ENCODE data around the gene CYP2D6.

CYP2D6 gene

GRCh38 chr22:42084874-42085273 lies 45.7 kb downstream of the CYP2D6 start:
- DNase-seq (ENCODE audit: low spot score) = no peak

- no peak for DNase-seq (ENCODE audit: low spot score)
These were observed 47.5 kb downstream of the CYP2D6 start for GRCh38 chr22:42083119-42083518.

DNA sequence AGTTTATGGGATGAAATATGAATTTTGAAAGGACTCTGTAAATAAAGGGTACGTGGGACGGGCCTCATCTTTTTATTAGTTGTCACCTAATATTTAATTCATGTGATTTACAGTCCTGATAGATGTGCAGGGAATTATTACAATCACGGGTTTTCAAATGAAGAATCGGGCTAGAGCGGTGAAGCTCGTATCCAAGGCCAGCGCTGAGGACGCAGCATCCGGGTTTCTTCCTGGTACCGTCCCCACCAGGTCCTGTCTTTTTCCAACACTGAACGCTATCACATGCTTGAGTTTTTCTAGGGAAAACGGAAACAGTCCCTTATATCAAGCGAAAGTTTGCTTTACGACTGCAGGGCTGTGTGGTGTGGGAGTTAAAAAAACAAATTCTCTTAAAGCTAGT lies 50.3 kb downstream of the CYP2D6 start:
- no peak for DNase-seq (ENCODE audit: low spot score)

DNA sequence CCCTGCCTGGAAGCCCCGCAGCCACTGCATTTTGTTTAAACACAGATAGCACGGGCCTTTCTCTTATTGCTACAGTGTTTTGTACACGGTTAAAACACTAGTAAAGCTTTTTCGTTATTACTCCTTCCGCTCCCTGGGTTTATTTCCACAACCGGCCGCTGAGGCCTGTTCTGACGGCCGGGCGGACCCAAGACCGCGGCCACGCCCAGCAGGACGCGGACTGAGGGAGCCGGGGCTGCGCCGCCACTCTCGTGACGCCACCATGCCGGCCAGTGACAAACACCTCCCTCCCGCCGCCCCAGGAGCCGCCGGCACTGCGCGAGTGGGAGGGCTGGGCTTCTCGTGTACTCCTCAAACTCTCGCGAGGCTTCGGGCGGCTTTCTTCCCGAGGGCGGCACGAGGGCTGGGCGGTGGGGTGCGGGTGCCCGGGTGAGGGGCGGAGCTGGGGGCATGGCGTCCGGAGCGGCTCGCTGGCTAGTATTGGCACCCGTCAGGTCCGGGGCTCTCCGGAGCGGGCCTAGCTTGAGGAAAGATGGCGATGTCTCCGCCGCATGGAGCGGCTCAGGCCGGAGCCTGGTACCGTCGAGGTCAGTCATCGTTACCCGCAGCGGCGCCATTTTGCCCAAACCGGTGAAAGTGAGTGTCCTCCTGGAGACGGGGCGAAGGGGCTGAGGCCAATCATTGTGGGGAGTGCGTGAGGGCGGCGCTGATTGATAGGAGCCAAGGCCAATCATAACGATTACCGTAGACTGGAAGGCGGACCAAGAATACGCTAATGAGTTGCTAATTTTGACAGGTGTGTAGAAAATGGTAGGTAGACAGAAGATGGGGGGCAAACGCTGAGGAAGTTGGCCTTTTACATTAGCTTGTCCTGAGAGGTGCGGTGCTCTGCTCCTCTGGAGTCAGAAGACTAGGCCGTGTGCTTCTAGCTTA lies 51.0 kb downstream of the CYP2D6 start, which contains the start of gene SMDT1:
Gene SMDT1 (plus strand): TSS at position 382 of the 933 bp plus-strand sequence. CDS start 69 bp downstream, at position 451.
- DNase-seq (ENCODE audit: low spot score) = peak; percentile 97

DNA sequence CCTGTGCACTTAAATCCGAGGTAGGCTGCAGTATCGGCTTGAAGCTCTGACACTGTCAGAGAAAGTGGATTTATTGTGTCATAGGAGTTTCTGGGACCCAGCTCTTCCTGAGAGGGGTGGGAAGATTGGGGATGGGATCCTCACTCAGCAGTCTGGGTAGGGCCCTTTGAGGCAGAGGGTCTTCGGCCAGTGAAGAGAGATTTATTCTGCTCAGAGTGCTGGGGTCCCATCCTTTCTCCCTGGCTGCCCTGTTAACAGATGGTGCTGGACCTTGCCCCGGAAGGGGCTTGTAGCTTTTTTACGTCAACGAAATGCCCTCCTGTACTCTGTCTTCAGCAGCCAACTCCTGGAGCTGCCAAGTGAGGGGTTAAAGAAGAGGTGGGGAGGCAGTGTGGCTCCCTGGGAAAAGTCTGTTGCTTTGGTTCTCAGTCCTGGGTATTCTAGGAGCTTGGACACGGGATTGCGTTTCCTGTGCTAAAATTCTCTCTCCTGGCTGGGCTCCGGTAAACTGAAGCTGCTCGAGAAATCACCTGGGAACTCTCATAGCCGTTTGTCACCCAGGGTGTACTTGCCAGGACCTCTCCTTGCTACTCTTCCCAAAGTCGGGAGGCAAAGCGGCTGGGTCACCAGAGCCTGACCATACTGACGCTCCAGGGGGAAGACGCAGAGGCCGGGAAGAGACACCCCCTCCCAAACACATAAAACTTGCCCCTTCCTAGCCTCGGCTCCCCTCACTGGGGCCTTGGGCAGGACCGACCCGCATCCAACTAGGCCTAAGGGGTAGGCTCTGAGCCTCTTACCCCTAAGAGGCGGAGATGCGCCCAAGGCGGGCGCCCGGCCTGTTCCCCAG lies 51.9 kb downstream of the CYP2D6 start:
- no peak for DNase-seq (ENCODE audit: low spot score)

GRCh38 chr22:42077486-42078125 lies 53.0 kb downstream of the CYP2D6 start:
- DNase-seq (ENCODE audit: low spot score) = no peak

- DNase-seq (ENCODE audit: low spot score) = no peak
These were observed 53.7 kb downstream of the CYP2D6 start for GRCh38 chr22:42076764-42077485.
